GM19025 (cell line): ENCODE data around the gene IDI1.
A peak's percentile ranks its signal among the peaks of the same experiment; 100 is the strongest.
"Not testable (repeated sequence)": the region's sequence is repeated elsewhere in the genome, so short reads cannot be mapped to it uniquely, and the experiment has no call there.

Source experiments
- ATAC-seq: cut with Tn5 transposase; IDR thresholded peaks from one replicate; pipeline ENCODE4 v1.9.1; 2021; ENCODE audit warnings: mild to moderate bottlenecking, low read depth, moderate library complexity; ENCODE audit not compliant: unreplicated experiment

IDI1 gene

GRCh38 chr10:1048732-1049424 lies at the start of gene IDI1:
IDI1 (minus strand) TSS chr10:1049119; CDS start chr10:1049003, 116 bp downstream.
- ATAC-seq: peak; percentile 81

- no peak for ATAC-seq
These were observed 48.5 kb upstream of the IDI1 start for GRCh38 chr10:1097436-1097835.

GRCh38 chr10:1096287-1096889 lies 47.5 kb upstream of the IDI1 start:
- no peak for ATAC-seq

GRCh38 chr10:1095498-1095897 lies 46.6 kb upstream of the IDI1 start:
- ATAC-seq: no peak

- no peak for ATAC-seq
These were observed 45.5 kb upstream of the IDI1 start for GRCh38 chr10:1094112-1095057.

- no peak for ATAC-seq
These were observed 44.8 kb upstream of the IDI1 start for GRCh38 chr10:1093696-1094095.

GRCh38 chr10:1090696-1091095 lies 41.8 kb upstream of the IDI1 start:
- no peak for ATAC-seq

GRCh38 chr10:1089017-1089689 lies 40.2 kb upstream of the IDI1 start:
- ATAC-seq: no peak

- ATAC-seq: no peak
These were observed 37.9 kb upstream of the IDI1 start for GRCh38 chr10:1086787-1087186.

- no peak for ATAC-seq
These were observed 36.3 kb upstream of the IDI1 start for GRCh38 chr10:1085258-1085657.

- no peak for ATAC-seq
These were observed 35.4 kb upstream of the IDI1 start for GRCh38 chr10:1084011-1084950.

GRCh38 chr10:1083581-1083980 lies 34.7 kb upstream of the IDI1 start:
- ATAC-seq: no peak

GRCh38 chr10:1078668-1079067 lies 29.7 kb upstream of the IDI1 start:
- ATAC-seq: no peak

GRCh38 chr10:1074748-1075308 lies 25.9 kb upstream of the IDI1 start:
- no peak for ATAC-seq

- no peak for ATAC-seq
These were observed 25.3 kb upstream of the IDI1 start for GRCh38 chr10:1074052-1074747.

- ATAC-seq: no peak
These were observed 22.0 kb upstream of the IDI1 start for GRCh38 chr10:1070919-1071318.

- no peak for ATAC-seq
These were observed 19.8 kb upstream of the IDI1 start for GRCh38 chr10:1068380-1069361.

GRCh38 chr10:1066734-1067133 lies 17.8 kb upstream of the IDI1 start:
- ATAC-seq: not testable (repeated sequence)
